Non-pigmented ciliary epithelial cell (primary cell): ENCODE data around the gene CUX1.

Source experiments
- DNase-seq: peaks from one replicate; pipeline ENCODE4 v3.0.0-alpha.2; 2010; ENCODE audit warnings: low read depth

The CUX1 gene

DNA sequence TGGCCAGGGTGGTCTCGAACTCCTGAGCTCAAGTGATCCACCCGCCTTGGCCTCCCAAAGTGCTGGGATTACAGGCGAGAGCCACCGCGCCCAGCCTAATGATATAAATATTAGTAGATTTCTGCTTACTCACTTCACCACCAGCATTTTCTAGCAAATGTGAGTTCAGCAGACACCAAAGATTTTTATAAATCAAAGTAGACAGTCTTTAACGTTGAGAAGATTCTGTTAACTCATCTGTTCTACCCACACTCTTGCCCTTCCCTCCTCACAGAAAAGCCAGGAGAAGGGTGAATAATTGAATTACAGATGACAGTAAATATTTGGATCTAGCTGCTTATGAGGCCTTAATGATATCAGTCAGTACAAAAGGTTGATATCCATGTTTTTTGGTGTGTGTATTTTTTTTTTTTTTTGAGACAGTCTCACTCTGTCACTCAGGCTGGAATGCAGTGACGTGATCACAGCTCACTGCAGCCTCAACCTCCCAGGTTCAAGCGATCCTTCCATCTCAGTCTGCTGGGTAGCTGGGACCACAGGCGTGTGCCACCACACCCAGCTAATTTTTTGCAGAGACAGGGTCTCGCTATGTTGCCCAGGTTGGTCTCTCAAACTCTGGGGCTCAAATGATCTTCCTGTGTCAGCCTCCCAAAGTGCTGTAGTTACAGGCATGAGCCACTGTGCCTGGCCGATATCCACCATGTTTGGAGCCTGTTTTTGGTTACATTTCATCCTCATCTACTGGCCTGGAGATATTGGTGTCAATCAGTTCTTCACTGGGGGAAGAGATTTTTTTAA lies 120.5 kb downstream of the CUX1 start:
- no peak for DNase-seq

DNA sequence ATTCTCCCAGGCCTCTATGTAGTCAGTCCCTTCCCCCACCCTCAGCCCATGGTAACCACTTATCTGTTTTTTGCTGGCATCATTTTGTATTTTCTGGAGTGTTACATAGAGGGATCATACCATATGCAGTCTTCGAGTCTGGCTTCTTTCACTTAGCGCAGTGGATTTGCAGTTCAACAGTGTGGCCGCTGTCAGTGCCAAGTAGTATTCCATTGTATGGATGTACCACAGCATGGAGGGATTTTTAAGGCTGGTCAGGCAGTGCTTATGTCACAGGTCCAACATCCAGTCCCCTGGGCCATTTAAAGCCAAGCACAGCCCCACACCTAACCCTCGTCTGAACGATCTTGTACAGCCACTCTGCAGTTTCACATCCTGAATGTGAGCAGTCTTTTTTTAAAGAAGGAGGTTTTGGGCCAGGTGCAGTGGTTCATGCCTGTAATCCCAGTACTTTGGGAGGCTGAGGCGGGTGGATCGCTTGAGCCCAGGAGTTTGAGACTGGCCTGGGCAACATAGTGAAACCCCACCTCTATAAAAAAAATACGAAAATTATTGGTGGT lies 121.8 kb downstream of the CUX1 start:
- DNase-seq = no peak

DNA sequence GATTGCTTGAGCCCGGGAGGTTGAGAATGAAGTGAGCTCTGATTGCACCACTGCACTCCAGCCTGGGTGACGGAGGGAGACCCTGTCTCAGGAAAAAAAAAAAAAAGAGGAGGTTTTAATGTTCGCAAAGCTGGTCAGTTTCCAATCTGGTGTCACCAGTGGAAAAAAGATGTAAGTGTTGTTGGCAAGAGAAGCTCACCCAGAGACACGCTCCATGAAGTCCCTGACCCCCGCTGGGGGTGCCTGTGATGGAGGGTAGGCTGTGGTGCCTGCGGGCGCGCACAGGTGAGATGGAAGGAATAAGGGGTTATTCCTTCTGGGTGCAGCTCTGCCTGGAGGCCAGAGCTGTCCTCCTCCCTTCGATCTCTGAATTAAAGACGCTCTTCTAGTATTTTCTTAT lies 122.7 kb downstream of the CUX1 start:
- no peak for DNase-seq

DNA sequence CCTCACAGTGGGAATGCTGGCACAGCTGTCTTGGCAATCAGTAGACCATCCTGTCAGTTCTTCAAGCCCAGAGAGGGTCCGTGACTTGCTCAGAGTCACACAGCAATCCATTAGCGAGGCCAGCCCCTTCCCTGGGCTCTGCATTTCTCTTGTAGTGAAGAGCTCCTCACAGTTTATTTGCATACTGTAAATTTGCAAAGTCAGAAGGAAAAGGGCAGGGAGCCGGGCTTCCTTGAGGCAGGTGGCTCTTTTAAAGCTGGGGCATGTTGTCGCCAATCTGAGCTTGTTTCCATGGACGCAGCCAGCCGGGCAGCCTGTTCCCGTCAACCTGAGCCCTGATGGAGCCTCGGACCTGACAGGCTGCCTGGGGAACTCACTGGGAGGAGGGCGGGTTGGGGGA lies 123.4 kb downstream of the CUX1 start:
- no peak for DNase-seq

DNA sequence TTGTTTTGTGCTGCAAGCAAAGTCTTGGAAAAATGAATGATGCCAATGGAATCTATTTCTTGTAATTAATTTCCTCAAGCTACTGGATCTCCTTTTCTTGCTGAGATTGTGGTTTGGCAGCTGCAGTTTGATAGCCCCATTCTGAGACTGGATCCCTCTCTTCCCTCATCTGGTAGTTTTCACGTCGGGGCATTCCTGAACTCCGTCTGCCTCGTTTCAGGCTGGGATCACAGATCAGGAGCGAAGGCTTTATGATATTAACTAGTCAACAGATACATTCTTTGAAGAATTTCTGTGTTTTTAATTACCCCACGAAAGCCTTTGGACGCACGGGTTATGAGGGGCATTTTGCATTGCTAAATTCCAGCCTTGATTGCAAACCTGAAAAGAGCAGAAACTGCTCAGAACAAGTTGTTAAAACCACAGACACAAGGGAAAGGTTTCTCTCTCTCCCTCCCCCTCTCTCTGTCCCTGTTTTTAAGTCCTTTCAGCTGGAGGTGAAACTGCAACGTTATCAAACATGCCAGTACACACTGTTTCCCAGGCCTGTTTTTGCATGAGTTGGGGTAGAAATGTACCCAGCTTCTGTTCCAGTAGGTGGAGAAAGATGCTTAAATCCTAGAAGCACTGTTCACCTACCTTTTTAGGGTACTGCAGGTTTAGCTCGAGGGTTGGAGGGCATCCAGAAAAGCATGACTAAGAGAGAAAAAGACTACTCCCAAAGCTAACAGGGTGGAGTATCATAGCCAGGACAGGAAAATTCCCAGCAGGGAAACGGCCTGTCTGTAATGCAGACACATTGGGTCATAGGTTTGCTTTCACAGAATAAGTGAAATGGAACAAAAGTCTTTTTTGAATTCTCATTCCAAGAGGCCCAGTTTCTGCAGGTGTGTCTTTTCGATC lies 124.3 kb downstream of the CUX1 start:
- peak; percentile 42 for DNase-seq

DNA sequence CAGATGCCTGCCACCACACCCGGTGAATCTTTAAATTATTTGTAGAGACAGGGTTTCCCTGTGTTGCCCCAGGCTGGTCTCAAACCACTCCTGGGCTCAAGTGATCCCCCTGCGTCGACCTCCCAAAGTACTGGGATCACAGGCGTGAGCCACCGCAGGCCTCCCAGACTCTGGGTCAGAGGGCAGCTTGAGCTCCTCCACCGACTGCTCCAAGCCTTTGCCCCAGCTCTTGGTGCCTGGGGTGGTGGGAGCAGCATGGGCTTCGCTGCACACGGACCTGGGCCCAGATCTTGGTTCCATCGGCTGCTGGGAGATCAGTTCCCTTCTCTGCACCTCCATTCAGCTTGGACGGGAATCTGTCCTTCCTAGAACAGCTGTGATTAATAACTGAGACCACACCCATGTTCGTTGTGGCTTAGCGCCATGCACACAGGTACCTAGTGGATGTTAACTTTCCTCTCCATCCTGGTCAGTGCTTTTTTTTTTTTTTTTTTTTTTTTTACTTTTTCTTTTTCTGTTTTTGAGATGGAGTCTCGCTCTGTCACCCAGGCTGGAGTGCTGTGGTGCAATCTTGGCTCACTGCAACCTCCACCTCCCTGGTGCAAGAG lies 125.3 kb downstream of the CUX1 start:
- no peak for DNase-seq

DNA sequence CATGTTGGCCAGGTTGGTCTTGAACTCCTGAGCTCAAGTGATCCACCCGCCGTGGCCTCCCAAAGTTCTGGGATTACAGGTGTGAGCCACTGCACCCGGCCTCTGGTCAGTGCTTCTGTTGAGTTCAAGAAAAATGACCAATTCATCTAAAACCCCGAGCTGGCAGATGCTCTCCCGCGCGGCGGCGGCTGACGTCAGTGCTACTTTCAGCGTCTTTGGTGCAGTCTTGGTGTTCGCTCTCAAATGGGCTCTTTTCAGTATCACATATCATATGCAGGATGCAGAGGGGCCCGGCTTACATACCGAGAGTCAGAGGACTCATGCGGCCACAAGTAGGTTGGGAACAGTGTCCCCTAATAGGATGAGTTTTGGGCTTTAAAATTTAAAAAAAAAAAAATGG lies 125.9 kb downstream of the CUX1 start:
- no peak for DNase-seq

DNA sequence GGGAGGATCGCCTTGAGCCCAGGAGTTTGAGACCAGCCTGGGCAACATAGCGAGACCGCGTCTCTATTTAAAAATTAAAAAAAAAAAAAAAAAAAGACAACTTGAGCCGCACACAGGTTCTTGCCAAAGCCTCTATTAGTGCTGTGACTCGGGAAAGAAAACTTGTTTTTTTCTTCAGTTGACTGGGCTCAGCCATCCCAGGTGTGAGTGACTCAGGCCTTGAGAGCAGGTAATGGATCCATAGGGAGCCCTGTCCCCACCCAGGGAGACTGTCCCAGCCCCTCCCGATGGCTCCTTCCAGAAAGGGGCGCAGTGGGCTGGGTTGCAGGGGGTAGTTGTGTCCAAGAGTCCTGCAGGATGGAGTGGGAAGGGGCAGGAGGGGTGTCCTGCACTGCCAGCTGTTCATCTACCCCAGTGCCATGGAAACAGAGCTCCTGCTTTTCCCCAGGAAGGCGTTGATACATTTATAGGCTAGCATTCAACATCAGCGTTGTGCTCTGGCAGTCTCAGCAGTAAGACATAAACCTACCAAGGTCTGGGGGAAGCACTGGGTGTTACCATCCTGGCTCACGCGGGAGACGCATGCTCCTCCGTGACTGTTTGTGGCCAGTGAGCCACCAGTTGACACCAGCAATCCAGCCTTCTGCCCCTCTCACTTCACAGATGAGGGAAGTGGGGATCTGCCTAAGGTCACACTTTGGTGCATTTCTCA lies 126.6 kb downstream of the CUX1 start:
- DNase-seq = no peak

DNA sequence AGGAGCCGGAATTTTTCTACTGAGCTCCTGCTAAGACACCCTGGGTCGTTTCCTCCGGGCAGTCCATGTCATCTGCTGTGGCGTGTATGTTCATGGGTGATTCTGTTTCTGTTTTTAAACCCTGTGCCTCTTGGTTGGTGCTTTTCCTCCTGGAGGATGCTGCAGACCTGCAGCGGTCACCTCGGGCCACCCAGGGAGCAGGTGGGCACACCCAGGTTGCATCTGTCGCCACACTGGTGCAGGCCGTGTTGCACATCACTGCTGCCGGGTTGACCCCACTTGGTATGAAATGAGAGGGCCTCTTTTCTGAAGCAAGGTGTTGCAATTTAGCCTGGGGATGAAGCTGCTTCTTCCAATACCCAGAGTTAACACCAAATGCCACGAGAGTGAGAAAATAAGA lies 127.2 kb downstream of the CUX1 start:
- DNase-seq = no peak

DNA sequence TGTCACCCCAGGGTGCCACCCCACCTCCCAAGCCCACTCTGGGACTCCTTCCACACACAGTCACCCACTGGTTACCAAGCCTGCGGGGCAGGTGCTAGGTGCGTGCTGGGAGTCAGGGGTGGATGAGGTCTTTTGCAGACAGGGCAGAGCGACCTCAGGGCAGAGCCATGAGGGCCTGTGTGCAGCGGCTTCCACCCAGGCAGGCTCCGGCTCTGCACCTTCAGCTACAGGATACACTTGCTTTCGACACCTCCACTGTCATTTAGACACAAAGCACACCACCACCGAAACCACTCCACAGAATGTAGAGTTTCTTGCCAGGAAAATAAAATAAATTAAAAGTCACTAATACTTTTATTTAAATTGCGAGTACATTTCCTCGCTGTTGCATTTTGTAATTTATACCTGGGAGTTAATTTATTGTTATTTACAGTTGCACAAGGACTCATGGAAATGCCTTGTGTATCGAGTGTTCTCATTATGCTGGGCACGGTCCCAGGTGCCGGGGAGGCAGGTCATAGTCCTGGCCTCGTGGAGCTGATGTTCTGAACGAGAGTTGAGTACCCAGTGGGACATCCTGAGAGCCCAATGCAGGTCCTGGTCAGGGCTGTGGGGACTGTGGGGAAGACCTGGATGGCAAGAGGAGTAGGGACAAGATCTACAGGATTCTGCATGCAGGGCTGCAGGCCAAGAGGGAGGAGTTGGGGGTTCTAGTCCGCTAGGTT lies 127.8 kb downstream of the CUX1 start:
- DNase-seq = no peak

DNA sequence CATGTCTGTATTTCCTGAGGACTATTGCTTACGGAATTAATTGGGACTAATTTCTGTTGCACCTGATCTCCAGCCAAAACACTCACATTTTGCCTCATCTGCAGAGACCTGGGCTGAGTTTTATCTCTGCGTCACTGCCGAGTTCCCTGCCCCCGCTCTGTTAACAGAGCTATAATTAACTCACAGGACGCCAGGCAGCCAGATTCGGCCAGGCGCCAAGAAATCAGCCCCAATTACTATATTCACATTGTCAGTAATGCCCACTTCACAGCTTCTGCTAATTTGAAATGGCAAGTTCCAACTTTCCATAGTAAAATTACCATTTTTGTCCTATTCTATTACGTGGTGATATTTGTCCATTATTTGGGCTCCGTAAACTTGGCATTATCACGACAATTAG lies 130.5 kb downstream of the CUX1 start:
- no peak for DNase-seq

DNA sequence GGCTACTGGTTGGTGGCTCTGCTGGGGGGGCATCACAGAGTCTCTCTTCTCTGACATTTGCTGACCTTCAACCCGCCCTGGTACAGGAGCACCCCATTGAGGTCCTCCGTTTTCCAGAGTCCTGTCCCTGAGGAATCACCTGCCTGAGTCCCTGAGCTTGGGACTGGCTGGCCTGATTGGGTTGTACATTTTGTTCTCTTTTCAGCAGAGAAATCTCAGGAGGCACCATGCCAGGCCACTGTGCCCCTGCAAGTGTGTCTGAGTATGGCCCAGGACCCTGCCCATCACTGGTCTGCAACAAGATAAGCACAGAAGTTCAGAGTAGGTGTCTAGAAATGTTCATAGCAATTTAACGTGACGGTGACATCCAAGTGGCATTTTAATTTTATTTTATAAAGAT lies 131.2 kb downstream of the CUX1 start:
- DNase-seq = no peak

DNA sequence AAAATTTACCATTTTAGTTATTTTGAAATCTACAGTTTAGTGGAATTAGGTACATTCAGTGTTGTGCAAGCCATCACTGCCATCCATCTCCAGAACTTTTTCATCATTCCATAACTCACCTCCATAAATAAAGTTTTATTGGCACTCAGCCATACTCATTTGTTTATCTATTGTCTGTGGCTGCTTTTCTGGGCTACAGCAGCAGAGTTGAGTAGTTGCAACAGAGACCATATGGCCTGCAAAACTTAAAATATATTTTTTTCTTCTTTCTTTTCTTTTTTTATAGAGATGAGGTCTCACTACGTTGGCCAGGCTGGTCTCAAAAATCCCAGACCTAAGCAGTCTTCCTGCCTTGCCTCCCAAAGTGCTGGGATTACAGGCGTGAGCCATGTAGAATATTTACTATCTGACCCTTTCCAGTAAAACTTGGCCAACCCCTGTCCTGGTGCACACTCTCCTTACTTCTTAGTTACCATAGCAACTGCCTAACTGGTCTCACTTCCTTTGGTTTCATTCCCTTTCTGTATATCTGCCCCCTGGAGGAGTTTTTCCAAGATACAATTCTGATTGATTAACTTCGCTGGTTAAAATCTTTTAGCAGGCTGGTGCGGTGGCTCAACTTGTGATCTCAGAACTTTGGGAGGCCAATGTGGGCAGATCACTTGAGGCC lies 133.2 kb downstream of the CUX1 start:
- DNase-seq = no peak

DNA sequence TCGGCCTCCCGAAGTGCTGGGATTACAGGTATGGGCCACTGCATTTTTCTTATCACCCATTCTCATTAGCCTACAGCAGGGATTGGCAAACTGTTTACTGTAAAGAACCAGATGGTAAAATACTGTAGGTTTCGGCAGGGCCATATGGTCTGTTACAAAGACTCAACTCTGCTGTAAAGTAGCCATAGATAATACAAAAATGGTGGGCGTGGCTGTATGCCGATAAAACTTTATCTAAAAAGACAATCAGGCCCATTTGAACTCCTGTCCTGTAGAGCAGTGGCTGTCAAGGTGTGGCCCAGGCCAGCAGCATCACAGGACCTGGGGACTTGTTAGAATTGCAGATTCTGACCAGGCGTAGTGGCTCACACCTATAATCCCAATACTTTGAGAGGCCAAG lies 134.3 kb downstream of the CUX1 start:
- no peak for DNase-seq

DNA sequence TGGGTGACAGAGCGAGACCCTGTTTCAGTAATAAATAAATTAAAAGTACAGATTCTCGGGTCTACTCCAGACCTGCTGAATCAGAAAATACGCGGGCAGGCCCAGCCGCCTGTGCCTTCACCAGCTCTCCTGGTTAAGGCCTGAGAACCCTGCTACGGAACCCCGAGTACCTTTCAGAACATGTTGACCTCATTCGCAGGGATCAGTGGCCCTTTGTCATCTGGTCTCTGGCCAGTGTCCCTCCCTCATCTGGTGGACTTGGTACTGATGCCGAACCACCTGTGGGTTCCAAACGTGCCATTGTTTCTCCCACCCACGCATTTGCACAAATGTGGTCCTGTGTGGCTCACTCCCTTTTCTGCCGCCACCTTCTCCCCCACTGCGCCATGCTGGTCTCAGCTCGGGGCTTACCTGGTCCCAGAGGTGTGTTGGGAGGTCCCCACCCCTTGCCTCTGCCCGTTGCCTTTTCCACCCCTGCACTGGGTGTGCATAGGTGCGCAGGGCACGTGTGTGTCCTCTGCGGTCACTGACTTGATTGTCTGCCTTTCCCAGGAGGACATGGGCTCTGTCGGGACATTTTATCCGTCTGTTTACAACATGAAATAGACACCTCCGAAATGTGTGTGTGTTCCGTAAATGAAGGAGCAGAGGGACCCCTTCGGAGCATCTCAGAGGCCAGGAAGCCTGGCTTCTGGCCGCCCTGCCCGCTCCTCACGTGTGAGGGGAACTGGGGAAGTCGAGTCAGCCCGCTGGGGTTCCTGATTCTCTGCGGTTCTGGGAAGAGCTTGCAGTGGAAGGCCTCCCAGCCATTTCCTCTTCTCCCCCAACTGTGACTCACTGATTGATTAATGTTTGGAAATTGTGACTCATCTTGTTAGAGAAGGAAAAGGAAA lies 135.2 kb downstream of the CUX1 start:
- peak; percentile 61 for DNase-seq

DNA sequence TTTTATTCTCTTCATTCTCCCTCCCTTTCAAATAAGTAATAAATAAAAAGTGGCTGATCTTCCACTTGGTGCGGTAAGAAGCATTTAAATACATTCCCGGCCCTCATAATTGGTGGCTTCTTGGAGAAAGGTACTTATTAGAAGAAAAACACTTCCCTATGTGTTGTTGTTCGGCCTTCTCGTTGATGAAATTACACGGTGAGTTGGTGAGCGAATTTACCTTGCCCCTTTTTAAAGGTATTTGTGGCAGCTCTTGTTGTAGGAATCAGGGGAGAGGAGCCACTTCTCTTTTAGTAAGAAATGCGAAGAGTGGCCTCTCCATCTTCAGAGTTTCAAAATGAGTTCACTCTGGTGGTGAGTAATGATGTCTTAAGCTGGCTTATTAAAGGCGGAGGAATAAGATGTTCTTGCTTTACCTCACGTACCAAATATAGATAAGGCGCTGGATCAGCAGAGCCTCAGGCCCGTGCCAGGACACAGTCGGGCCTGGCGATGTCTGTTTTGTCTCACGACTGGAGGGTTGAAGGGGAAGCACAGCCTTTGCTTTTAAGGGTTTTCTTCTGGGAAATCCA lies 135.9 kb downstream of the CUX1 start:
- DNase-seq = peak; percentile 56

DNA sequence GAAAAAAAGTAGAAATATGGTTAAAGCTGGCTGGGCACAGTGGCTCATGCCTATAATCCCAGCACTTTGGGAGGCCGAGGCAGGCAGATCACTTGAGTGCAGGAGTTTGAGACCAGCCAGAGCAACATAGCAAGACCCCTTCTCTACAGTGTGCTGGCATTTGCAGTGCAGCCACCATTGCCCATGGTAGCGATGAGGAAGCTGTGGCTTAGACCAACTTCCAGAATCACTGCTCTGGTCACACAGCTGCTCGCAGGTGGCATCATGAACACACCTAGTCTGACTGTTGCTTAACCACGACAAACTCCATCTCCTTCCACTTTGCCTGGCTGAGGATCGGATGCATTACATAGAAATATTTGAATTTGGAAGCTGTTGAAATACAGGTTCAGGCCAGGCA lies 137.1 kb downstream of the CUX1 start:
- DNase-seq = no peak

DNA sequence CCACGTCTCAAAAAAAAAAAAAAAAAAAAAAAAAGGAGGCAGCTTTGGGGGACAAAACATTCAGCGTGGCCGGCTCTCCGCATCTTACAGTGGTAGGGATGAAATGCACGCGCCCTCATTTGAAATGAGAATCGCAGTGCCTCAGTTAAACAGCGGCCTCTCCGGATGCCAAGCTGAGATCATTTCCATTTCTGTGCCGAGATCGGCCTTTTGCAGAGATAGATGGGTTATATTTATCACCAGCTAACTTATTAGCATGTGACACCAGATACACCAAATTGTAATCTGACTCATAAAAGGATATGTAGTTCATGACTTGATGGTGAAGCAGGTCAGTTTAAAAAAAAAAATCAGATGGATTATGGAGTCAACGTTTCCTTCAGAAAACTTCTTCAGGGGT lies 138.7 kb downstream of the CUX1 start:
- no peak for DNase-seq
